Umbilical cord (tissue), 1 donor: ENCODE data around the gene F13B. TPM values are rescaled to one million over a fixed set of nuclear protein-coding genes. Genes with fewer than 3 reads are reported as not detected.

ENCODE experiments used
- total RNA-seq: library from RNA; depleted of rRNA; stranded (reverse); fragments of >200 nt; gene quantifications from one replicate; pipeline ENCODE4 v1.2.3, GENCODE V29; 2014; ENCODE audit warnings: low replicate concordance; ENCODE audit not compliant: insufficient read depth

The F13B gene
- total RNA-seq, 1 donor from 2014 or later = not detected

Other genes with a start within 250 kb of the F13B start
- gene CFHR1, start 247.5 kb downstream of the F13B start, total RNA-seq = 5.5 TPM
- not detected for gene CFHR4, start 179.2 kb downstream of the F13B start, total RNA-seq
- gene CFHR2, start 123.5 kb downstream of the F13B start, total RNA-seq = 4.3 TPM
- 0.72 TPM for gene CFHR5, start 89.7 kb downstream of the F13B start, total RNA-seq
- gene ASPM, start 79.4 kb upstream of the F13B start, total RNA-seq = 12.3 TPM
- gene ZBTB41, start 134.0 kb upstream of the F13B start, total RNA-seq = 27.2 TPM
- gene CRB1, start 201.0 kb upstream of the F13B start, total RNA-seq = 14.2 TPM